Tibial nerve (tissue), 4 donors: ENCODE results near the gene MAN1A2.

ENCODE experiments used
- CTCF ChIP-seq, 5 experiments: fragments of 200-600 bp in 3 of 5; fragments of 450-650 bp in 2 of 5; sonication (generic) in 3 of 5; IDR thresholded peaks; one replicate each; pipeline ENCODE4 v1.5.1; 2016 to 2019; ENCODE audit warnings: antibody characterized with exemption in 5 of 5, mild to moderate bottlenecking in 3 of 5, moderate library complexity in 2 of 5
- EP300 ChIP-seq, 2 donors: sonication (generic); formaldehyde crosslinking; IDR thresholded peaks; one replicate each; pipeline ENCODE4 v1.6.1; 2017; ENCODE audit warnings: antibody characterized with exemption in 2 of 2, mild to moderate bottlenecking in 1 of 2
- POLR2A ChIP-seq, 2 donors: fragments of 450-650 bp; IDR thresholded peaks; one replicate each; pipeline ENCODE4 v1.6.1; 2017; ENCODE audit warnings: antibody characterized with exemption in 2 of 2, mild to moderate bottlenecking in 2 of 2, moderate library complexity in 2 of 2

- no peak for TF ChIP-seq CTCF (IDR thresholded peaks at IDR 0.05)
- no peak for TF ChIP-seq EP300 (IDR thresholded peaks at IDR 0.05)
- TF ChIP-seq POLR2A (IDR thresholded peaks at IDR 0.05) = no peak
Measured at GRCh38 chr1:117544509-117545109, 177.4 kb downstream of the MAN1A2 start.
